GM12875 (cell line): ENCODE results near the gene PKDCC.
"Not testable (repeated sequence)": the region's sequence is repeated elsewhere in the genome, so short reads cannot be mapped to it uniquely, and the experiment has no call there.

Experiments
- H3K4me3 ChIP-seq: one replicate; pipeline ENCODE4 v1.5.1; 2011; ENCODE audit warnings: low read depth, low read length, control low read depth
- TF ChIP-seq, protein P1 (sequence below): IDR thresholded peaks from 2 replicates; pipeline ENCODE4 v1.5.1; 2011; ENCODE audit warnings: low read depth, mild to moderate bottlenecking, control low read depth, inconsistent platforms, low read length, moderate library complexity, borderline replicate concordance; ENCODE audit not compliant: insufficient read depth

The PKDCC gene

DNA sequence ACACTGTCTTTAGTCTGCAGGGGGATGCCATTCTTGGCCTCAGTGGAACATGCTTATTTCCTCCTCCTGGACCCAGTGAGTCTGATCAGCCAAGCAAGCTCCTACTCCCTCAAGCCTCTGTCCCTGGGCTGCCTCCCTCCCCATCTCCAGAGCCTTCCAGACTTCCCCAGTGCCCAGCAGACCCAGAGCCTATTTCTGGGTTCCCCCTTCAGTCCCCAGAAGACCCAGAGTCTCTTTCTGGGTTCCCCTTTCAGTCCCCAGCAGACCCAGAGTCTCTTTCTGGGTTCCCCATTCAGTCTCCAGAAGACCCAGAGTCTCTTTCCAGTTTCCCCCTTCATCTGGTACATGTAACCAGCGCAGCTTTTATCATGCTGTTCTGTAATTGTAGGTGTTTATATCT, 17.0 kb upstream of the PKDCC start:
- TF ChIP-seq, protein P1, sequence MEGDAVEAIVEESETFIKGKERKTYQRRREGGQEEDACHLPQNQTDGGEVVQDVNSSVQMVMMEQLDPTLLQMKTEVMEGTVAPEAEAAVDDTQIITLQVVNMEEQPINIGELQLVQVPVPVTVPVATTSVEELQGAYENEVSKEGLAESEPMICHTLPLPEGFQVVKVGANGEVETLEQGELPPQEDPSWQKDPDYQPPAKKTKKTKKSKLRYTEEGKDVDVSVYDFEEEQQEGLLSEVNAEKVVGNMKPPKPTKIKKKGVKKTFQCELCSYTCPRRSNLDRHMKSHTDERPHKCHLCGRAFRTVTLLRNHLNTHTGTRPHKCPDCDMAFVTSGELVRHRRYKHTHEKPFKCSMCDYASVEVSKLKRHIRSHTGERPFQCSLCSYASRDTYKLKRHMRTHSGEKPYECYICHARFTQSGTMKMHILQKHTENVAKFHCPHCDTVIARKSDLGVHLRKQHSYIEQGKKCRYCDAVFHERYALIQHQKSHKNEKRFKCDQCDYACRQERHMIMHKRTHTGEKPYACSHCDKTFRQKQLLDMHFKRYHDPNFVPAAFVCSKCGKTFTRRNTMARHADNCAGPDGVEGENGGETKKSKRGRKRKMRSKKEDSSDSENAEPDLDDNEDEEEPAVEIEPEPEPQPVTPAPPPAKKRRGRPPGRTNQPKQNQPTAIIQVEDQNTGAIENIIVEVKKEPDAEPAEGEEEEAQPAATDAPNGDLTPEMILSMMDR = no peak
- no peak overlapping the region for H3K4me3 ChIP-seq

DNA sequence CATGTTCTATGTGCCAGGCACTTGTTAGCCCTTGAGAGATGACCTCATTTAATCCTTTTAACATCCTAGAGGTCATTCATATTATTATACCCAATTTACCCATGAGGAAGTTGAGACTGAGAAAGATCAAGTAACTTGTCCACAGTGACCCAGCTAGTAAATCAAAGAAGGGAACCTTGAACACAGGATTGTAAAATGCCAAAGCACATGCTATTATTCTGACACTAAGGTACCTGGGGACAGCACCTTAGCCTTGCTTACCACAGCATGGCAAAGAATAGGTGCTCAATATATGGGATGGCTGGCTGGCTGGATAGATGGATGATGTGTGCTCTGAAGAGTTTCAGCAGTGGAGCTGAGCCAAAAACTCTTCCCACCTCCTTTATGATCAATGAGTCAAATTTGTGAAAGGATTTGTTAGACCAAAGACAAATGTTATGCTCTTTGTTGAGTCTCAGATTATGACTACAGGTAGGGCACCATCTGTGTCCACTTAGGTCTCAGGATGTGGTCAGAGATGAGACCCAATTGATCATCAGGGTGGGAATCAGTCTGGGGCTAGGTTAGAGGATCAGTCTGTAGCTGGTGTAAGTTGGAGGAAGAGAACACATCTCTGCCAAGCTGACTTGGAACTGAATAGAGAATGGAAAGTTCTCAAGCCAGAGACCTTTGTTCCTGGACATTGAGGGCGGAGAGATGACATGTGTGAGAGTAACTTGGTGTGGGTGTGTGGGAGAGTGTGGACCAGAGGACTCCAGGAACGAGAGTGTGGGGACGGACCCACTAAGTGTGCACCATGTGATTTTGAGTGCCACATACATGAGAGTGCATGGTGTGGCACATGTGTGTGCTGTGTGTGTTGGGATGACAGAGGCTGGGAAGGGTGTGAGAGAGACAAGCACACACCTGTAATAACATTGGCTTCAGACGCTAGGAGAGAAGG, 16.3 kb upstream of the PKDCC start:
- H3K4me3 ChIP-seq = no peak overlapping the region
- TF ChIP-seq, protein P1 = no peak

DNA sequence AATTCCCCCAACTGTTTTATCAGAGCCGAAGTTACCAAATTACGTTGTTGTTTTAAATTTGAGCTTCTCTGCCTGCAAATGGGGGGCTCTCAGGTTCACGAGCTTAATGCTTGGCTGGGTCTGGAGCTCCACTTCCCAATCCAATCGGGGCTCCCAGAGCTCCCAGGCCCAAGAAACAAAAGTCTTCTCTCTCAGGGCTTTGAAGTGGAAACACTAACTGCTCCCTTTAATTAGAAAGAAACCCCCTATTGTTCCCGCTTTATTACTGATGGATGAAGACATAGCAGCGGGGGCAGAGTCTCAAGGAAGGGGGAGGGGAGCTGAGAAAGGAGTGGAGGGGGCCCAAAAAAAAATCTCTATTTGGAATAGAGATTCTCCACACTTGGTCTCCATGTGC, 15.6 kb upstream of the PKDCC start:
- TF ChIP-seq, protein P1 = no peak
- no peak overlapping the region for H3K4me3 ChIP-seq

DNA sequence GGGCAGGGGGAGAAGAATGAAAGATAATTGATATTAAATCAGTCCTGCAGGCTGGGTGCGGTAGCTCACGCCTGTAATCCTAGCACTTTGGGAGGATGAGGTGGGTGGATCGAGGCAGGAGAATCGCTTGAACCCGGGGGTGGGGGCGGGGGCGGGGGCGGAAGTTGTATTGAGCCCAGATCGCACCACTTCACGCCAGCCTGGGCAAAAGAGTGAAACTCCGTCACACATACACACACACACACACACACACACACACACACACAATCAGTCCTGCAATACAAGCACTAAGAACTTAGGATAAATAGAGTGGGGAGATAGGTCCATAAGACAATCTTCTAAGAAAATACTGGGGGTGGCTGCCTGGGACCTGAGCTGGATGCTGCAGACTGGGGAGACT, 15.1 kb upstream of the PKDCC start:
- TF ChIP-seq, protein P1 = no peak

DNA sequence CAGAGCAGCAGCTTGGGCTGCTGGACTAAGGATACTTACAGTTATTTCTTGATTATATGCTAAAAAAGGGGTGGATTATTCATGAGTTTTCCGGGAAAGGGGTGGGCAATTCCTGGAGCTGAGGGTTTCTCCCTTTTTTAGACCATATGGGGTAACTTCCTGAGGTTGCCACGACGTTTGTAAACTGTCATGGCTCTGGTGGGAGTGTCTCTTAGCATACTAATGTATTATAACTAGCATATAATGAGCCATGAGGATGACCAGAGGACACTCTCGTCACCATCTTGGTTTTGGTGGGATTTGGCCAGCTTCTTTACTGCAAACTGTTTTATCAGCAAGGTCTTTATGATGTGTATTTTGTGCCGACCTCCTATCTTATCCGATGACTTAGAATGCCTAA, 13.7 kb upstream of the PKDCC start:
- not testable (repeated sequence) for H3K4me3 ChIP-seq

More for the DNA sequence above, 15.1 kb upstream of the PKDCC start:
- no peak overlapping the region for H3K4me3 ChIP-seq

DNA sequence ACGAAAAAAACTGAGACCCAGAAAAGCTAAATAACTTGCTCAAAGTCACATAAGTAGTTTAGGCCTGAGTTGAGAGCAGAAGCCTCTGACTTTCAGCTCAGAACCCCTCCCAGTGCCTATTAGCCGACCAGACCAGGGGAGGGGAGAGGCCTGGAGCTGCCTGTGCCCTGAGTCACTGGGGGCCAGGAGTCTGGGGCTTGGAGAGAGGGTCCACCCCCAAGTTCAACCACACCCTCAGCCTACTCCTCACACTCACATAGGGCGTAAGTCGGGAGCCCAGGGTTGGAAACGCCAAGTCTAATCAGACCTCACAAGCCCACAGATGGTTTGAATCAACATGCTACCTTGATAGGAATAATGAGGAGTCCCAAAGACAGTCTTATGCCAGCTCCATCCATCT, 12.6 kb upstream of the PKDCC start:
- TF ChIP-seq, protein P1 = no peak
- H3K4me3 ChIP-seq = no peak overlapping the region

DNA sequence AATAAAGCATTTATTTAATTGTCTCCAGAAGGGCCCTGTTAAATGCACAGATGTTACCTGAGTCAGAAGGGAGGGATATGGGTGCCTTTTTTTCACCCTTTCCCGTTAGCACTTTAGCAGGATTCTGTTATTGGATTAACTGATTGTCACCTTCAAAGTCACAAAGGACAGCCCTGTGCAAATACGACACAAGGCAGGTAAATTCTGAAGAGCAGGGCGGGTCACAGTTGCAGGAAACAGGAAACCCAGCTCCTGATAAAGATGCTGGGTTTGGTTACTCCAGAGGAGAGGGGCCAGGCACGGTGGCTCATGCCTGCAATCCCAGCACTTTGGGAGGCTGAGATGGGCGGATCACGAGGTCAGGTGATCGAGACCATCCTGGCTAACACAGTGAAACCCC, 11.4 kb upstream of the PKDCC start:
- TF ChIP-seq, protein P1 = no peak
- no peak overlapping the region for H3K4me3 ChIP-seq
